COLO668 (cell line): ENCODE data around the gene FAM9A.
A peak's percentile ranks its signal among the peaks of the same experiment; 100 is the strongest.
"Not testable (repeated sequence)": the region's sequence is repeated elsewhere in the genome, so short reads cannot be mapped to it uniquely, and the experiment has no call there.

Experiments
- DNase-seq: peaks from one replicate; lab custom pipeline; 2025; ENCODE audit not compliant: unreplicated experiment; lab: John Stamatoyannopoulos, UW

Gene FAM9A

GRCh38 chrX:8805046-8805445, 3.9 kb upstream of the FAM9A start:
- DNase-seq: no peak

- DNase-seq: no peak
These were observed 2.1 kb upstream of the FAM9A start for GRCh38 chrX:8803326-8803725.

GRCh38 chrX:8800351-8800750, 832 bp downstream of the FAM9A start:
- not testable (repeated sequence) for DNase-seq

GRCh38 chrX:8799281-8799680, 1.9 kb downstream of the FAM9A start:
- not testable (repeated sequence) for DNase-seq

GRCh38 chrX:8798702-8799101, 2.5 kb downstream of the FAM9A start:
- DNase-seq: not testable (repeated sequence)

GRCh38 chrX:8787119-8787518, 14.1 kb downstream of the FAM9A start:
- not testable (repeated sequence) for DNase-seq

GRCh38 chrX:8784162-8784561, 17.0 kb downstream of the FAM9A start:
- no peak for DNase-seq

GRCh38 chrX:8783714-8784098, 17.5 kb downstream of the FAM9A start:
- DNase-seq: no peak

GRCh38 chrX:8783097-8783713, 18.0 kb downstream of the FAM9A start:
- peak; percentile 1 for DNase-seq

GRCh38 chrX:8782595-8782994, 18.6 kb downstream of the FAM9A start:
- no peak for DNase-seq

- DNase-seq: not testable (repeated sequence)
These were observed 19.3 kb downstream of the FAM9A start for GRCh38 chrX:8781921-8782320.

GRCh38 chrX:8773117-8773516, 28.1 kb downstream of the FAM9A start:
- DNase-seq: no peak

GRCh38 chrX:8760021-8760420, 41.2 kb downstream of the FAM9A start:
- DNase-seq: no peak

- not testable (repeated sequence) for DNase-seq
These were observed 42.5 kb downstream of the FAM9A start for GRCh38 chrX:8758706-8759105.

- DNase-seq: not testable (repeated sequence)
These were observed 43.4 kb downstream of the FAM9A start for GRCh38 chrX:8757609-8758389.

- no peak for DNase-seq
These were observed 45.4 kb downstream of the FAM9A start for GRCh38 chrX:8755813-8756212.

- peak; percentile 17 for DNase-seq
These were observed 46.1 kb downstream of the FAM9A start for GRCh38 chrX:8755116-8755515.

GRCh38 chrX:8749697-8750096, 51.5 kb downstream of the FAM9A start:
- no peak for DNase-seq

- no peak for DNase-seq
These were observed 52.3 kb downstream of the FAM9A start for GRCh38 chrX:8748855-8749254.

GRCh38 chrX:8743126-8743732, 58.0 kb downstream of the FAM9A start:
- DNase-seq: peak; percentile 59

- no peak for DNase-seq
These were observed 59.2 kb downstream of the FAM9A start for GRCh38 chrX:8741981-8742380.
